Measurements from ENCODE around the gene PPP2R5C. TPM values are rescaled to one million over a fixed set of nuclear protein-coding genes. Genes with fewer than 3 reads are reported as not detected.

Gene PPP2R5C
- total and polyA plus RNA-seq, 9 of the 15 experiments (the other 6 are each of a cell fraction or from before 2014, with no cell fraction given), result 284 to 617 (median 395) TPM

DNA sequence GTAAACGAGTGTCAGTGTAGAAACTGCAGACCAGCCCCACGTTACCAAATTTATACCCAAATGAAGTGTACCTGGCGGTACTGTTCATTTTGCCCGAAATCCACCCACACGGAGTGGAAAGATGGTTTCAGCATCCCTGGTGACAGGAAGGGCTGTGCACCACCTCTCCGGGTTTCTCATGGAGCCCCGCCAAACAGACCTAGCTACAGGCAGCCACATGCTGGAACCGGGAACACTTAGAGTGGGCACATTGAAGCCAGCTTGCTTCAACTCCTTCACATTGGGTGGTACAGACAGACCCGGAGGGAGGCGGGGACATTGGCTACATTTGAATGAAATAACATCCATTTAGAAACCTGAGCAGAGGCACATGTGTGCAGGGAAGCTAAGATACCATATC is 84.4 kb downstream of the PPP2R5C start:
- Histone ChIP-seq H2AFZ (ENCODE audit: low read depth, low read length) (no peak overlapping the region), H3K27me3 (ENCODE audit: control insufficient read depth in 2 of 2, insufficient read depth in 2 of 2, low read length in 2 of 2) (no peaks in the 10 kb centered on the region), H3K9ac (ENCODE audit: insufficient read depth in 1 of 2, low read depth in 2 of 2, low read length in 2 of 2) (no peak overlapping the region), H3K79me2 (ENCODE audit: control insufficient read depth, insufficient read depth, low read length) (peaks cover 74% of the 10 kb centered on the region), H3K9me1 (ENCODE audit: control insufficient read depth, insufficient read depth, low read length) (peaks cover 5% of the 10 kb centered on the region), H3K9me3 (replicated peaks; ENCODE audit: control insufficient read depth, insufficient read depth, low read depth, low read length) (no peaks in the 10 kb centered on the region), H3K27ac (ENCODE audit: extremely low read depth, low read depth, low read length) (no peak overlapping the region), H3K4me1 (replicated peaks in 1 of 2; ENCODE audit: control insufficient read depth in 2 of 2, insufficient read depth in 2 of 2, low read length in 2 of 2) (peaks cover 9 to 11% of the 10 kb centered on the region in 2 experiments; a peak in 4 of 5 replicates), H3K4me3 (no peak overlapping the region), H4K20me1 (replicated peaks; ENCODE audit: control insufficient read depth, insufficient read depth, low read length) (peaks cover 18% of the 10 kb centered on the region), H3K36me3 (ENCODE audit: control insufficient read depth, insufficient read depth, low read length) (peaks cover 43% of the 10 kb centered on the region), H3K4me2 (ENCODE audit: insufficient read depth, low read length) (no peak overlapping the region)
- no peak for TF ChIP-seq PTTG1 (tag; IDR thresholded peaks at IDR 0.05; ENCODE audit: low read depth)
- TF ChIP-seq CBX5 (IDR thresholded peaks at IDR 0.05; ENCODE audit: borderline replicate concordance, low read depth), result no peak
- no peak for TF ChIP-seq CBX3 (IDR thresholded peaks at IDR 0.05; ENCODE audit: borderline replicate concordance in 1 of 2, low read length in 2 of 2)
- TF ChIP-seq ZNF764 (CRISPR knock-in tag; IDR thresholded peaks at IDR 0.05; ENCODE audit: low read depth), result no peak
- TF ChIP-seq TBL1XR1 (IDR thresholded peaks at IDR 0.05; ENCODE audit: low read length in 2 of 2), result no peak
- no peak for TF ChIP-seq ZNF57 (CRISPR knock-in tag; IDR thresholded peaks at IDR 0.05)
- TF ChIP-seq ZSCAN29 (IDR thresholded peaks at IDR 0.05), result no peak
- TF ChIP-seq TCF3 (CRISPR knock-in tag; IDR thresholded peaks at IDR 0.05), result no peak
- no peak for TF ChIP-seq RBM25 (IDR thresholded peaks at IDR 0.05; ENCODE audit: low read depth, low read length, severe bottlenecking)
- TF ChIP-seq EWSR1 (IDR thresholded peaks at IDR 0.05; ENCODE audit: borderline replicate concordance, low read depth, partially characterized antibody), result no peak
- TF ChIP-seq ZNF3 (CRISPR knock-in tag; IDR thresholded peaks at IDR 0.05), result no peak
- ATAC-seq, result no peak
- BruUV-seq (replicated peaks), result no TSS peak
- in situ Hi-C loops (cut with MboI), result no loop called here
- FAIRE-seq, result no peak
- WGBS (ENCODE audit: insufficient coverage, low coverage, missing lambda C conversion rate), result 94% methylated on average over 10 of the region's 10 CpGs
- ChIA-PET POLR2A (interaction anchor here (1.8 kb wide), 1 partner anchor 8 kb away, joined by 5 read pairs; no protein-coding TSS in a partner anchor), CTCF (ENCODE audit: low intra/inter-chr PET ratio) (no interaction called here)
- no peak for DNase-seq (ENCODE audit: extremely low read depth in 1 of 4, low spot score in 3 of 4)
- intact Hi-C loops (cut with micrococcal nuclease), result no loop called here
